Measurements from ENCODE around the gene PRPF40B. TPM values are rescaled to one million over a fixed set of nuclear protein-coding genes. Genes with fewer than 3 reads are reported as not detected.

The PRPF40B gene
- total and polyA plus RNA-seq, 9 of the 15 experiments (the other 6 are each of a cell fraction or from before 2014, with no cell fraction given): 0.55 to 10.6 (median 4.8) TPM

DNA sequence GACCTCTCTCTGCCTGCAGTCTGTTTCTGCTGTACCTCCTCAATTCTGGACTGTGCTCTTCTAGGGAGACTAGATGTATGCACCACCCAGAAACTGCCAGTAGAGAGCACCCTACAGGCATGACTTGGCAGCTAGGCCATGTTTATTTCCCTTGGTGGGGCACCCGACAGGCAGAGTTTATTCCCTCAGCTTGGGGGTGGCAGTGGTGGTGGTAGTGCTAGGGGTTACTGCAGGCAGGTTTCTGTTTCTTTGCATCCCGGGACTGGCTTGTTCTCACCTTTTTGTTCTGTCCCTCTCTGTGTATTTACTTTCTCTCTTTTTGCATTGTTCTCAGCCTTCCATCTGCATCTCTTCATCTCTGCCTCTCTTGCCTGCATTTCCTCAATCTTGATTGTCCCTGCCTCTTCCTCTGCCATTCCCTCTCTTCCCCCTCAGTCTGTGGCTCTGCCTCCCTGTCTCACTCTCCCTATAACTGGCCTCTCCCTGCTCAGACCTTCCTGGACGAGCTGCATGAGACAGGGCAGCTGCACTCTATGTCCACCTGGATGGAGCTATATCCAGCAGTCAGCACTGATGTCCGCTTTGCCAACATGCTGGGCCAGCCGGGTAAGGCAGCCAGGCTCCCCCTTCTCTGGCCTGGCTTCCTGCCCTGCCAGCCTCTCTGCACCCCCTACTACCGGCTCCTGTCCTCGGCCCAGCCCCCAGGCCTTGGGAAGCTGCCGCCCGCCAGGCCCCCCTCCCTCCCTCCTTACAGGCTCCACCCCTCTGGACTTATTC lies 13.8 kb downstream of the PRPF40B start (continued):
- TF ChIP-seq CBX8 (IDR thresholded peaks at IDR 0.05; ENCODE audit: borderline replicate concordance, extremely low read depth, low read depth, low read length, poor library complexity, severe bottlenecking) (no peak), SIN3B (IDR thresholded peaks at IDR 0.05; ENCODE audit: low read depth) (no peak), RAD21 (CRISPR knock-in tag; conservative IDR thresholded peaks at IDR 0.05 in 1 of 2, IDR thresholded peaks at IDR 0.05 in 1 of 2) (peak; percentile 50 to 84), GABPB1 (CRISPR knock-in tag; IDR thresholded peaks at IDR 0.05) (peak; percentile 51; the same call in 1 of the 2 replicates), CEBPG (CRISPR knock-in tag; IDR thresholded peaks at IDR 0.05) (no peak), CEBPG (tag; conservative IDR thresholded peaks at IDR 0.05 in 1 of 2, IDR thresholded peaks at IDR 0.05 in 1 of 2) (no peak), HDAC1 (IDR thresholded peaks at IDR 0.05) (no peak), YY1 (IDR thresholded peaks at IDR 0.05; ENCODE audit: borderline replicate concordance in 1 of 3, control insufficient read depth in 1 of 3, extremely low read depth in 1 of 3, insufficient read depth in 3 of 3, insufficient read length in 1 of 3, insufficient replicate concordance in 2 of 3, low read depth in 1 of 3, low read length in 2 of 3) (peak in 2 of 3 experiments; percentile 27 to 50), ZNF197 (CRISPR knock-in tag; IDR thresholded peaks at IDR 0.05; ENCODE audit: low read depth) (no peak), CBFB (CRISPR knock-in tag; IDR thresholded peaks at IDR 0.05) (0 out of 2 replicates have a peak, but pooled peaks have one; percentile 17), SRSF9 (IDR thresholded peaks at IDR 0.05; ENCODE audit: borderline replicate concordance, low read depth, low read length) (no peak)
- TF ChIP-seq, protein P1, sequence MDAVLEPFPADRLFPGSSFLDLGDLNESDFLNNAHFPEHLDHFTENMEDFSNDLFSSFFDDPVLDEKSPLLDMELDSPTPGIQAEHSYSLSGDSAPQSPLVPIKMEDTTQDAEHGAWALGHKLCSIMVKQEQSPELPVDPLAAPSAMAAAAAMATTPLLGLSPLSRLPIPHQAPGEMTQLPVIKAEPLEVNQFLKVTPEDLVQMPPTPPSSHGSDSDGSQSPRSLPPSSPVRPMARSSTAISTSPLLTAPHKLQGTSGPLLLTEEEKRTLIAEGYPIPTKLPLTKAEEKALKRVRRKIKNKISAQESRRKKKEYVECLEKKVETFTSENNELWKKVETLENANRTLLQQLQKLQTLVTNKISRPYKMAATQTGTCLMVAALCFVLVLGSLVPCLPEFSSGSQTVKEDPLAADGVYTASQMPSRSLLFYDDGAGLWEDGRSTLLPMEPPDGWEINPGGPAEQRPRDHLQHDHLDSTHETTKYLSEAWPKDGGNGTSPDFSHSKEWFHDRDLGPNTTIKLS (IDR thresholded peaks at IDR 0.05; ENCODE audit: borderline replicate concordance, low read depth): no peak
- TF ChIP-seq, protein P2, sequence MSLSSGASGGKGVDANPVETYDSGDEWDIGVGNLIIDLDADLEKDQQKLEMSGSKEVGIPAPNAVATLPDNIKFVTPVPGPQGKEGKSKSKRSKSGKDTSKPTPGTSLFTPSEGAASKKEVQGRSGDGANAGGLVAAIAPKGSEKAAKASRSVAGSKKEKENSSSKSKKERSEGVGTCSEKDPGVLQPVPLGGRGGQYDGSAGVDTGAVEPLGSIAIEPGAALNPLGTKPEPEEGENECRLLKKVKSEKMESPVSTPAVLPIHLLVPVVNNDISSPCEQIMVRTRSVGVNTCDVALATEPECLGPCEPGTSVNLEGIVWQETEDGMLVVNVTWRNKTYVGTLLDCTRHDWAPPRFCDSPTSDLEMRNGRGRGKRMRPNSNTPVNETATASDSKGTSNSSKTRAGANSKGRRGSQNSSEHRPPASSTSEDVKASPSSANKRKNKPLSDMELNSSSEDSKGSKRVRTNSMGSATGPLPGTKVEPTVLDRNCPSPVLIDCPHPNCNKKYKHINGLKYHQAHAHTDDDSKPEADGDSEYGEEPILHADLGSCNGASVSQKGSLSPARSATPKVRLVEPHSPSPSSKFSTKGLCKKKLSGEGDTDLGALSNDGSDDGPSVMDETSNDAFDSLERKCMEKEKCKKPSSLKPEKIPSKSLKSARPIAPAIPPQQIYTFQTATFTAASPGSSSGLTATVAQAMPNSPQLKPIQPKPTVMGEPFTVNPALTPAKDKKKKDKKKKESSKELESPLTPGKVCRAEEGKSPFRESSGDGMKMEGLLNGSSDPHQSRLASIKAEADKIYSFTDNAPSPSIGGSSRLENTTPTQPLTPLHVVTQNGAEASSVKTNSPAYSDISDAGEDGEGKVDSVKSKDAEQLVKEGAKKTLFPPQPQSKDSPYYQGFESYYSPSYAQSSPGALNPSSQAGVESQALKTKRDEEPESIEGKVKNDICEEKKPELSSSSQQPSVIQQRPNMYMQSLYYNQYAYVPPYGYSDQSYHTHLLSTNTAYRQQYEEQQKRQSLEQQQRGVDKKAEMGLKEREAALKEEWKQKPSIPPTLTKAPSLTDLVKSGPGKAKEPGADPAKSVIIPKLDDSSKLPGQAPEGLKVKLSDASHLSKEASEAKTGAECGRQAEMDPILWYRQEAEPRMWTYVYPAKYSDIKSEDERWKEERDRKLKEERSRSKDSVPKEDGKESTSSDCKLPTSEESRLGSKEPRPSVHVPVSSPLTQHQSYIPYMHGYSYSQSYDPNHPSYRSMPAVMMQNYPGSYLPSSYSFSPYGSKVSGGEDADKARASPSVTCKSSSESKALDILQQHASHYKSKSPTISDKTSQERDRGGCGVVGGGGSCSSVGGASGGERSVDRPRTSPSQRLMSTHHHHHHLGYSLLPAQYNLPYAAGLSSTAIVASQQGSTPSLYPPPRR (CRISPR knock-in tag; IDR thresholded peaks at IDR 0.05; ENCODE audit: borderline replicate concordance): no peak

All from K562 (cell line).